SK-N-DZ (cell line): Measurements from ENCODE around the gene NGB.
"Not testable (repeated sequence)": the region's sequence is repeated elsewhere in the genome, so short reads cannot be mapped to it uniquely, and the experiment has no call there.

Source experiments
- DNase-seq: peaks from one replicate; pipeline ENCODE4 v3.0.0-alpha.2; 2015; ENCODE audit warnings: low spot score

The NGB gene

DNA sequence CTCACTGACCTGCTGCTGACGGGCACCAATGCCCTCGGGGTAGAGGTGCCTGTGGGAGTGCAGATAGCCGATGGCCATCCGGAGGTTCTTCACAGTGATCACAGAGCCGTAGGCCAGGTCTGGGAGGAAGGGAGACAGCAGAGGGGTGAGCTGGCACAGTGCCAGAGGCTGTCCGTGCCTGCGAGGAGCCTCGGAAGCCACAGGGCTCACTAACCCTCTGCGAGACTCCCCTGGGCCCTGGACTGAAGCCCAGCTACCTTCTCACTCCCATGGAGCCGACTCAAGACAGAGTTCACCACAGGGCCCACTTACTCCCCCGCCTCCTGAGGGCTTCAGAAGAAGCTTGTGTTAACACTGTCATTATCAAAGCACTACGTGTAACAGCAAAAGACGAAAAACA lies 25.1 kb upstream of the NGB start:
- no peak for DNase-seq

GRCh38 chr14:77290705-77291104 lies 19.7 kb upstream of the NGB start:
- DNase-seq, result no peak

- DNase-seq, result no peak
Observed at GRCh38 chr14:77286576-77286975, 15.6 kb upstream of the NGB start.

DNA sequence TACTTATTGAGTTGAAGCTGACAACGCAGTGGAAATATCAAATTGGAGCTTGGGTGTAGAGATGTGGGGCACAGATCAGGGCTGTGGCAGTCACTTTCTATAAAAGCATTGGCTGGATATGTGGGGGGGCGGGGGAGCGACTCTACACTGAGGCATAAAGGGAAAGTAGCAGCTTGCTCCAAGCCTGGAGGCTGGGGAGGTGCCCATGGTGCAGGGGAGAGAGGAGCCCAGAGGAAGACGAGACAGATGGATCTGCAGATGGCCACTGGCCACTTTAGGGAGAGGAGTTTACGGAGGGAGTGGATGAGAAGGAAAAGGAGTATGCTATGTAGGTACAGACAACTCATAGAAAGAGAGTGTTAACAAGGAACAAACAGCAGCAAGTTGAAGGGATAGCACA lies 13.5 kb upstream of the NGB start:
- no peak for DNase-seq

GRCh38 chr14:77284066-77284465 lies 13.1 kb upstream of the NGB start:
- DNase-seq, result no peak

DNA sequence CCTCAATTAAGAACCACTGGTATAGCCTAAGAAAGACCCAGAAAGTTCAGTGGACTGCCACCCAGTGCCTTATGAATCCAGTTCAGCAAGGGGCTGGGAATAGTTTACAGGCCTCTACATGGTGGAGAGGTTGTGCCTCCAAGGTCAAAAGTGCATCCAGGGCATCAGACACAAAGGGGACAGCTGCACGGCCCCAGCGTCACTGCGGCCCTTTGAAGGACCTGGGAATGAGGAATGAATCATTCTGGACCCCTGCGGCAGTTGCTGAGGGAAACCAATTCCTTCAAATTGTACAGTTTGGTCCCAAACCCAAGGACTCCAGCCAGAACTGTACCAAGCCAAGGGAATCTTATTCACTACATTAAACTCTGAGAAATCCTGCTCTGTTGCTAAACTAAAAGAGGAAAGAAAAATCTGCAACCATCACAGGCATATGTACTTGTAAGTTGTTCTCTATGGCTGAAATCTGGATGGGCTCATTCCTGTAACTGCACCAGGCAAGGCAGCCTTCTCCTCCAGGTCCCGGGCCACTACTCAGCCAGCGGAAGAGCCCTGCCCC lies 10.9 kb upstream of the NGB start:
- no peak for DNase-seq

DNA sequence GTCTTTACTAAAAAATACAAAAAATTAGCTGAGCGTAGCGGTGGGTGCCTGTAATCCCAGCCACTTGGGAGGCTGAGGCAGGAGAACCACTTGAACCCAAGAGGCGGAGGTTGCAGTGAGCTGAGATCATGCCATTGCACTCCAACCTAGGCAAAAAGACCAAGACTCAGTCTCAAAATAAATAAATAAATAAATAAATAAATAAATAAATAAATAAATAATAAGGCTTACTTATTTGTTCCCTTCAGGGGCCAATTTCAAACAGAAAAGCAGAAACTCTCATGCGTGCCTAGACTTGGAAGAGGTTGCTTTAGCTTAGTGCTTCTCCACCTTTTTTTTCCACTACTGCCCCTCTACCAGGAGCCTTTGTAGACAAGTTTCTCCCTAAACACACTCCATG lies 9.9 kb upstream of the NGB start:
- not testable (repeated sequence) for DNase-seq

DNA sequence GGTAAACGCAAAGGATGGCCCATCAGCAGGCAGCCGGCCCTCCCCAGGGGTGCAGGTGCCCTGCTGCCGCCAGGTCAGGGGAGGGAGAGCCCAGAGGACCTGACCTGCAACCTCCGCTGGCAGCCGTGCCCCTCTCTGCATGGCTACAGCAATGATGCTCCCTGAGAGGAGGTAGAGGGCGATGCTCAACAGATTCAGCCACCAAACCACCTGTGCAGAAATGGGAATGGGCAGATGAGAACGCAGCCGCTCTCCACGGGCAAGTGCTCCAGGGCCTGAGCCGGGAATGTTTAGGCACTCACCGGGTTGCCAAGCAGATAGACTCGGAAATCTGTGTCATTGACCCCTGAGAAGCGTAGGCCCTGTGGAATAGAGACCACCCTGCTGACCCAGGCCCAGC lies 8.7 kb upstream of the NGB start:
- DNase-seq, result no peak

GRCh38 chr14:77278461-77279230 lies 7.6 kb upstream of the NGB start:
- DNase-seq, result no peak

DNA sequence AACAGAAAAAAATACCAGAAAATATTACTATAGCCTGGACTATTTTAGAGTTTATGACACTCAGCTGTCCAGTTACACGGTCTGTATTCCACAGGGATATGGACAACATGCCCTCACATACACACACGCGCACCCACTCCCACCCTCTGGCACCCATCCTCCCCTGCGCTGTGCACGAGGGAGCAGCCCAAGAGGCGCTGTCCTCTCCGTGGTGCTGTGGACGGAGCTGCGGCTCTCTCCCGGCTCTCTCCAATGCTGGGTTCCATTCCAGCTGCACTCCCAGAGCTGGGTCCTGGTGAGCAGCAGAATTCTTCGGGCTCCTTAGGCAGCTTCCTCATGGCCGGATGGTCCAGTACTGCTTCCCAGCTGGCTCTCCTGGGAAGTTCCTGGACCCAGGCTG lies 6.0 kb upstream of the NGB start:
- no peak for DNase-seq

DNA sequence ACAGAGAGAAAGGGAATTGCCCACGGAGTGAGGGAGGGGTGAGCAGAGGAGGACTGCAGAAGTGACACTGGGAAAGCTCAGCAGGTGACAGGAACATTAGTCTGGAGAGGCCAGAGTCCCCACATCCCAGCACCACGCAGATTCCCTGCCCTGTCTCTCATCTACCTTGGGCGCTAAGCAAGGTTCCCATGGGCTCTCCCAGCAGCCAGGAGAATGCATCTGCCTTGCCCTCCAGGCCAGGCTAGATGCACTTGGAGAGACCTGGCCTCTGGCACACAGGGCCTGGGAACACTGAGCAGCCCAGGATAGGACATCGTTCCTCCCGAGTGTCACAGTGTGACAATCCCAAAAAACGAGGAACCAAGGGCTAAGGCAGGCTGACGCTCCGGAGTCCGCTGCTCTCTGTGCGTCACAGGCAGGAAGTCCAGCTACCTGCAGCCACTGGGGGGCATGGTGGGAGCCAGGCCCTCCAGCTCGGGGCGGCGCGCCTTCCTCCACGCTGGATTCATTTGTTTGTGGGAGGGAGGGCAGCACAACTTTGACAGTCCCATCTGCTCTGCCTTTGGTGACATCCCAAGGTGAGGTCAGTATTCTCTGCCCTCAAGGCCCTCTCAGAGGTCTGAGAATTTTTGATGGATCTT lies 5.4 kb upstream of the NGB start:
- DNase-seq, result peak; percentile 35

DNA sequence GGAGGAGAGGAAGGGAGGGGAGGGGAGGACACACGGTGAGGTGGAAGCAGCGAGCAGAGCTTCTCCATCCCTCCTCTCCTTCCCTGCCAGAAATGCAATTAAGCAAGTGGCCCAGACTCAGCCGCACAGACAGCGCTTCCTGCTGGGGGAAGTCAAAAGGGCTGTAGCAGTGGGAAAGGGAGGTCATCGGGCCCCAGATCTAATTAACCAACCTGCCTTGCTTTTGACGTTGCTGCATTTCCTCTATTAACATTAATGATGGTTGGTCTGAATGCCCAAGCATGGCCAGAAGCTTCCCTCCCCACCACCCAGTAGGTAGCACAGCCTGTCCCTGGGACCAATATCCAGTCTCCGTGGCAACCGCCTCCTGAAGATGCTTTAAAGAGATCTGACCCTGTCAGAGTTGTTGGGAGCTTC lies 4.6 kb upstream of the NGB start:
- peak; percentile 79 for DNase-seq

GRCh38 chr14:77275041-77275580 lies 4.1 kb upstream of the NGB start:
- no peak for DNase-seq

DNA sequence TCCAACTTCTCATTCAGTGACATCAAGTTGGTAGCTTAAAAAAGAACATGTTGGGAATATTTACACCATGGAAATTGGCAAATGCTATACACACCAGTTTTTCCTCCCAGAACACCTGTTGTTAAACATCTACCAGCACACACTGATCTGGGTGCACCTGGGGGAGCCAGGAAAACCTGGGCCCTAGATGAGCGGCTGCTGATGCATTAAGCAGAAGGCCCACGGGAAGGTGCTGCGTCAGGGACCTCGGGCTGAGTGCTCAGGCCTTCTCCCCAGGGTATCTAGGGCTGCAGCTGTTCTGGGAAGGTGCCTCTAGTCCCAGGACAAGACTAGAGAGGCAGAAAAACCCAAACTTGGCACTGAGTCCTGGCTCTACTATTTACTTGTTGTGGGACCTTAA lies 2.8 kb upstream of the NGB start:
- DNase-seq, result no peak

GRCh38 chr14:77272261-77272660 lies 1.3 kb upstream of the NGB start:
- no peak for DNase-seq

DNA sequence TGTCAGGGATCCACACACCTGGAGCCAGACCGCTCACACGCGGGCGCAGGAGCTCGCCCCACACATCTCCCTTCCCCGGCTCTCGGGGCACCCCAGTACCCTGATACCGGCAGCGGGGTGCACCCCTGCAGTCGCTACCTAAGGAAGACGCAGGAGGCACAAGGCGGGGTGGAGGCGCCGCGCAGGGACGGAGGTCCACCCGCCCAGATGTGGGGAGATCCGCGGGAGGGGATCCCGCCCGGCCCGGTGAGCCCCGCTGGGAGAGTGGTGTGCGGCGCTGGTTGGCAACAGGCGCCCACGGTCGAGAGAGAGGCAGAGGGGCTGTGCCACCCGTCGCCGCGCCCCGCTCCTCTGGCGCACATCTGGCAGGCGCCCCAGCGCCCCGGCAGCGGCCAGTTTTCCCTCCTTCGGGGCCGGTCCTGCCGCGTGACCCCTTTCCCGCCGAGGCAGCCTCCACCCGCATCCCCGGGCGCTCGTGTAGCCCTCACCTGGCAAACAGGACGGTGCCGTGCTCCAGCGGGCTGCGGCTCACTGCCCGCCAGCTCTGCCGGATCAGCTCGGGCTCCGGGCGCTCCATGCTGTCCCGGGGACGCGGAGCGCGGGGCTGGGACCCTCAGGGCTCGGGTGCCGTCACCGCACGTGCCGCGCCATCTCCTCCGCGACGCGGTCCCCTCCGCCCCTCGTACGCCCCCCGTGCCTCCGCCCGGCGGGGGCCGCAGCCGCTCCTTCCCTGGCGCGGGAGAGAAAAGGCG lies 469 bp downstream of the NGB start:
- DNase-seq, result no peak

DNA sequence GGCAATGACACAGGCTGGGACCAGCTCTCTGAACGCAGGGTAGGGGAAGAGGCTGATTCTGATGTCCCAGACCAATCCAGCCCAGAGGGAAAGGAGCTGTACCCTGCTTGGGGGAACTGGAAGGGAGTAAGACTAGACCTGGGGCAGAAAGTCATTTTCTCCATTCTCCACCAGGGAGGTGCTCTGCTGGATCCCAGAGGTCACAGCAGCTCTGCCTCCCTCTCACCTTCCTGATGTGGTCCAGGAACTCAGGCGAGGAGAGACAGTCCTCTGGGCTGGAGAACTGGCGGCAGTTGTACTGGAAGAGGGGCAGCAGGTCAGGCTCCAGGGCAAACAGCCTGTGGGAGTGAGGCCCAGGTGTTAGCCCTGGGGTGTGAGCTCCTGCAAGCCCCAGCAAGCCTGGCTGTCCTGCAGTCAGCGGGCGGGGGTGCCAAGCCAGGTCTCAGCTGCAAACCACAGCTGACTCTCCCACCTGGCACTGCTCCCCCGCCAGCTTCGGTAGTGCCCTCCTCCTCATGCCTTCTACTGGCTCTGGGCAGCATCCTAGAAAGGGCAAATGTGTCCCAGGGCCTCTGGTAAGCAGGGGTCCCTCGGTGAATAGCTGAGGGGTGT lies 1.9 kb downstream of the NGB start:
- DNase-seq, result no peak

DNA sequence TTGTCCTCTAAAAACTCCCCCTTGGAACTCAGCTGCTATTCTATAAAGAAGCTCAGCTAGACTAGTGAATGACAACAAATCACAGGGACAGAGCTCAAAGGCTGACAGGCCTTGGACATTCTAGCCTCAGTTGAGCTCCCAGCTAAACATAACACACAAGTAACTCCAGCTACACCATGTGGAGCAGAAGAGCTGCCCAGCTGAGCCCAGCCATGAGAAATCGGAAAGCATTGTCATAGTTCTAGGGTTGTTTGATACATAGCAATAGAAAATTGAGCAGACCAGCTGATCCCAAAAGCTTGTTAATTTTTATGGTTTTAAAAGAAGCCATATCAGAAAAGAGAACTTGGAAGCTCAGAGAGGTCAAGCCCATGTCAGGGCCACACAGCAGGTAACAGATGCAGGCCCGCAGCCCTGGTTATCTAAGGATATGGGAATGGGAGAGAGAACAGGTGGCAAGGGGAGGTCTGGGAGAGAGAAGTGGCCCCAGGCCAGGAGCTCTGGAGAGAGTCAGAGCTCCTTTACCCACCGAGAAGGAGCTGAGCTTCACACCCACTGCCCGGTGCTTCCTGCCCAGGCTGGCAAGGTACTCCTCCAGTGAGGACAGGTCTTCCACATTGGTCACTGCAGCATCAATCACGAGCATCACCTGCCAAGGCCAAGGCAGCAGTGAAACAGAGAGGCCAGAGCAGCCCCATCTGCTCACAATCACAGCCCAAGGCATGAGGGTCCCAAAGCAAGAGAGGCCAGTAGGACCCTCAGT lies 2.9 kb downstream of the NGB start:
- no peak for DNase-seq

GRCh38 chr14:77266336-77266735 lies 4.7 kb downstream of the NGB start:
- DNase-seq, result no peak

- no peak for DNase-seq
Observed at GRCh38 chr14:77265561-77266335, 5.3 kb downstream of the NGB start.
